MM.1S (cell line): ENCODE measurements around the gene S100A16.

Experiments
- DNase-seq: peaks from one replicate; pipeline ENCODE4 v3.0.0-alpha.2; 2015
- H2AFZ ChIP-seq: fragments of 300-600 bp; sonication (generic); 2 replicates; pipeline ENCODE4 v1.6.0; 2016; ENCODE audit warnings: antibody characterized with exemption, low read length
- H3F3A ChIP-seq: fragments of 300-600 bp; sonication (generic); 2 replicates; pipeline ENCODE4 v1.6.1; 2016; ENCODE audit warnings: mild to moderate bottlenecking, antibody characterized with exemption, low read length, moderate library complexity, mixed read lengths; ENCODE audit not compliant: insufficient read depth
- H3K27ac ChIP-seq: fragments of 300-600 bp; sonication (generic); 2 replicates; pipeline ENCODE4 v1.5.1; 2016; ENCODE audit warnings: mild to moderate bottlenecking, low read length
- H3K27me3 ChIP-seq: fragments of 300-600 bp; sonication (generic); replicated peaks from 2 replicates; pipeline ENCODE4 v1.6.0; 2016; ENCODE audit warnings: low read length; ENCODE audit not compliant: insufficient read depth
- H3K36me3 ChIP-seq: fragments of 300-600 bp; sonication (generic); replicated peaks from 2 replicates; pipeline ENCODE4 v1.6.1; 2016; ENCODE audit warnings: mild to moderate bottlenecking, low read length, mixed read lengths; ENCODE audit not compliant: insufficient read depth
- H3K4me1 ChIP-seq: fragments of 300-600 bp; sonication (generic); 2 replicates; pipeline ENCODE4 v1.6.1; 2016; ENCODE audit warnings: low read length, mixed read lengths
- H3K4me2 ChIP-seq: fragments of 300-600 bp; sonication (generic); 2 replicates; pipeline ENCODE4 v1.6.0; 2016; ENCODE audit warnings: low read depth, low read length
- H3K4me3 ChIP-seq: fragments of 300-600 bp; sonication (generic); 2 replicates; pipeline ENCODE4 v1.5.1; 2016; ENCODE audit warnings: low read length, mixed read lengths
- H3K79me2 ChIP-seq: fragments of 300-600 bp; sonication (generic); 2 replicates; pipeline ENCODE4 v1.6.1; 2016; ENCODE audit warnings: mixed run types, low read length, mixed read lengths
- H3K9ac ChIP-seq: fragments of 300-600 bp; sonication (generic); 2 replicates; pipeline ENCODE4 v1.6.1; 2016; ENCODE audit warnings: low read length, mixed read lengths
- H3K9me2 ChIP-seq: fragments of 300-600 bp; sonication (generic); replicated peaks from 2 replicates; pipeline ENCODE4 v1.6.1; 2016; ENCODE audit warnings: mild to moderate bottlenecking, low read length, mixed read lengths; ENCODE audit not compliant: insufficient read depth
- H3K9me3 ChIP-seq: fragments of 300-600 bp; sonication (generic); replicated peaks from 2 replicates; pipeline ENCODE4 v1.6.1; 2016; ENCODE audit warnings: mild to moderate bottlenecking, low read length, mixed read lengths; ENCODE audit not compliant: insufficient read depth
- H4K20me1 ChIP-seq: fragments of 300-600 bp; sonication (generic); 2 replicates; pipeline ENCODE4 v1.6.1; 2016; ENCODE audit warnings: mild to moderate bottlenecking, low read length, moderate library complexity, mixed read lengths; ENCODE audit not compliant: insufficient read depth
- CTCF ChIP-seq: fragments of 300-600 bp; sonication (generic); IDR thresholded peaks from 2 replicates; pipeline ENCODE4 v1.5.1; 2016; ENCODE audit warnings: antibody characterized with exemption, low read length, mixed read lengths
- EZH2 ChIP-seq: fragments of 300-600 bp; sonication (generic); optimal IDR thresholded peaks from 2 replicates; pipeline ENCODE3; 2017; ENCODE audit warnings: low read depth, mild to moderate bottlenecking, antibody characterized with exemption, low read length, mixed read lengths
- EZH2phosphoT487 ChIP-seq: fragments of 300-600 bp; sonication (generic); IDR thresholded peaks from 2 replicates; pipeline ENCODE4 v1.6.1; 2018; ENCODE audit warnings: antibody characterized with exemption, low read length

The S100A16 gene

GRCh38 chr1:153616917-153617311 lies 4.0 kb upstream of the S100A16 start:
- H3K4me3 ChIP-seq = no peak overlapping the region
- no peaks in the 10 kb centered on the region for H4K20me1 ChIP-seq
- H3K9me2 ChIP-seq = no peaks in the 10 kb centered on the region
- TF ChIP-seq EZH2phosphoT487 (no peak), CTCF (no peak), EZH2 (no peak)
- H3K79me2 ChIP-seq = no peaks in the 10 kb centered on the region
- H3K36me3 ChIP-seq = no peaks in the 10 kb centered on the region
- no peak overlapping the region for H3K4me2 ChIP-seq
- H2AFZ ChIP-seq = peak overlapping the region; percentile 31
- H3K27me3 ChIP-seq = no peaks in the 10 kb centered on the region
- no peak for DNase-seq
- no peaks in the 10 kb centered on the region for H3F3A ChIP-seq
- H3K27ac ChIP-seq = no peak overlapping the region
- no peaks in the 10 kb centered on the region for H3K9me3 ChIP-seq
- H3K4me1 ChIP-seq = no peaks in the 10 kb centered on the region; the same call in 1 of the 2 replicates
- no peak overlapping the region for H3K9ac ChIP-seq

GRCh38 chr1:153616144-153616916 lies 3.4 kb upstream of the S100A16 start, which contains the start of gene S100A14:
S100A14 (minus strand) TSS chr1:153616325; CDS start chr1:153615858, 467 bp downstream.
- H3K9ac ChIP-seq = no peak within 1 kb of the TSS

GRCh38 chr1:153615406-153615805 lies 2.5 kb upstream of the S100A16 start:
- Histone ChIP-seq H3K36me3 (no peaks in the 10 kb centered on the region), H3K4me3 (no peak overlapping the region), H3K27ac (no peak overlapping the region), H3K4me2 (no peak overlapping the region), H4K20me1 (no peaks in the 10 kb centered on the region), H3K9me3 (no peaks in the 10 kb centered on the region), H3K79me2 (no peaks in the 10 kb centered on the region), H3K4me1 (no peaks in the 10 kb centered on the region; the same call in 1 of the 2 replicates), H3K9ac (no peak overlapping the region), H2AFZ (no peak overlapping the region), H3K9me2 (no peaks in the 10 kb centered on the region), H3K27me3 (no peaks in the 10 kb centered on the region), H3F3A (no peaks in the 10 kb centered on the region)
- DNase-seq = no peak
- TF ChIP-seq EZH2 (no peak), EZH2phosphoT487 (no peak), CTCF (no peak)

More at GRCh38 chr1:153616144-153616916, 3.4 kb upstream of the S100A16 start, which contains the start of gene S100A14:
- Histone ChIP-seq H3K9me3 (no peaks in the 10 kb centered on the region), H2AFZ (peak within 1 kb of the TSS; percentile 31), H3K79me2 (no peaks in the 10 kb centered on the region), H3K27me3 (no peaks in the 10 kb centered on the region), H3K4me1 (no peaks in the 10 kb centered on the region; the same call in 1 of the 2 replicates), H3K9me2 (no peaks in the 10 kb centered on the region), H3K4me2 (no peak within 1 kb of the TSS), H3K36me3 (no peaks in the 10 kb centered on the region), H3K27ac (no peak within 1 kb of the TSS), H4K20me1 (no peaks in the 10 kb centered on the region), H3K4me3 (no peak within 1 kb of the TSS), H3F3A (no peaks in the 10 kb centered on the region)
- TF ChIP-seq EZH2 (no peak), EZH2phosphoT487 (no peak), CTCF (no peak)
- no peak for DNase-seq
